LoVo (cell line): ENCODE data around the gene NDUFA8.

Experiments
- DNase-seq: peaks from one replicate; pipeline ENCODE4 v3.0.0-alpha.2; 2016; ENCODE audit warnings: low spot score

NDUFA8 gene

DNA sequence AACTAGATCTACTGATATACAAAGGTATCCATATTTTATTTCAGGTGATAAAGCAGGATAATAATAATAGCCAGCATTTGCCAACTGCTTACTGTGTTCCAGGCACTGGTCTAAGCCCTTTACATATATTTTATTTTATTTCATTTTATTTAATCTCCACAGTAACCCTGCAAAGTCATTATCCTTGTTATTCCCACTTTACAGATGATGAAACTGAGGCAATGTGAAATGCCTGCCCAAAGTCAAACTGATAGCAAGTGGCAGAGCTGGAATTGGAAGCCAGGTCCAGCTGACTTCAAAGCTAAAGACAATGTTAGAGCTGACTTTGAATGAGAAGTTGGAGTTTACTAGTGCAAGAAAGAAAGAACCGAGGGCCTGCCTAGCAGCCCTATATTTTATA is 25.0 kb upstream of the NDUFA8 start:
- no peak for DNase-seq

DNA sequence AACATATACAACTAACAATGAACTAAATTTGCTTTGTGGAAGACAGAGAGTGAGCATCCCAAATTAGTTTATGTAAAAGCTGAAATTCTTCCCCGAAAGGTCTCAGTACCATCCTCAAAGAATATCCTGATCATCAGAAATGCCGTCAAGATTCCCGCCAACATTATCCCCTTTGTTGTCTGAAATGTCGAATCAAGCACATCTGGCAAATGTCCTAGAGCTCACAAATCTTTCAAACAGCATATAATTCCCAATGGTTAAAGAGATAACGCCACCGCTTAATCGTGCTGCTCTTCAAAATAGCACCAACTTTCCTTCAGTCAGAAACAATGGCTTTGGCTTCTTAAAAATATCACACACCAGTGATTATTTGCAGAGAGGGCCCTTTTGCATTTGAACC is 23.9 kb upstream of the NDUFA8 start:
- no peak for DNase-seq

DNA sequence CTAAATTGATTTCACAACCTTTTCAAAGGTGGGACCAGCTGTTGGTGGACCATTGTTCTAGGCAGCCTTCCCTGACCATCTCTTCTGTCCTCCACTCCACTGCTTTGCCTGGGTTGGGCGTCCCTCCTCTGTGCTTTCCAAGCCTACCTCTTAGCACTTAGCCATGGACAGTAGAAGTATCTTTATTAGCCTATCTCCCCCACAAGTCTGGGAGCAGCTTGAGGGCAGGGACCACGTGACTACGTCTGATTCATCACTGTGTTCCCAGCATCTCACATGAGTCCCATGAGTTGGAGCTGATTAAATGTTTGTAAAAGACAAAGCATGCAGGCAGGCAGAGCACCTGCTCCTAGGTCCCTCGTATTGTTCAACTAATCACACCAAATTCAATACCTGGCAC is 21.1 kb upstream of the NDUFA8 start:
- no peak for DNase-seq

DNA sequence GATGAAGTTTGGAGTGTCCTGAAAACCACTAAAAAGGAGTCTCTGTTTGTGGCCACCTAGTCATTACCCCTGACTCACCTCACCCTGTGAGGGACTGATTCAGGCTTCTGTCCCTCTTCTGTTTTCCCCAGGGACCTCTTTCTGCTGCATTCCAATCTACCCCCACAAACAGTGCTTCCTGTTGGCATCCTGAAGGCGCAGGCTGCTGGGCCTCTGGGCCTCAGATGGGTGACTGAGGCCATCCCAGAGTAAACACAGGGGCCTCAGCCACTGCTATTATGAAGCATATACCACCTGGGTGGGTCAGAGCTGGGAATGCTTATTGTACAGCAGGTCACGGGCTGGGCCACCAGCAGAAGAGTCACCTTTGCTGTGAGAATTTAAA is 20.1 kb upstream of the NDUFA8 start:
- no peak for DNase-seq

DNA sequence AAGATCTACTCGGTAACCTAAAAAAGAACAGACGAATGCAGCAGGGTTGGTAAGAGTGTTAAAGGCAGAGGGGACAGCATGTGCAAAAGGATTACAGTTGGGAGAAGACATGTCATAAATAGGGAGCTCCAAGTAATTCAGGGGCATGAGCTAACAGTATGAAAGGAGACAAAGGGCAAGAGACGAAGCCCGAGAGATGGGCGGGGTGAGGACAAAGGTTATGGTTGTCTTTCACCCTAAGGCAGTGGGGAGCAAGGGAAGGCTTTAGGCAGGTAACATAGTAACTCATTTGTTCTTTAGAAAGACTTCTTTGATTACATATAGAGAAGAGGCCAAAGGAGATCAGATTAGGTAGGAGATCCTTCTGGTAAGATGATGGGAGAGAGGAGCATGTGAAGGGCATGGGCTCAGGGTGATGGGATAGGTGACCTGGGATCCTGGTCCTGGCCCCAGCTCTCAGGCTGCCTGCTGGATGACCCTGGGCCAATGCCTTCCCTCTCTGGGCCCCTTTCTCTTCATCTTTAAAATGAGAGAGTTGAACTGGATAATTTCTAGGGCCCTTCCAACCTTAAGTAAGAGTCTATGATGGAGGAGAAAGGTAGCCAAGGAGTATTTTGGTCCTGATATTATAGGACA is 19.6 kb upstream of the NDUFA8 start:
- DNase-seq: peak; percentile 32

DNA sequence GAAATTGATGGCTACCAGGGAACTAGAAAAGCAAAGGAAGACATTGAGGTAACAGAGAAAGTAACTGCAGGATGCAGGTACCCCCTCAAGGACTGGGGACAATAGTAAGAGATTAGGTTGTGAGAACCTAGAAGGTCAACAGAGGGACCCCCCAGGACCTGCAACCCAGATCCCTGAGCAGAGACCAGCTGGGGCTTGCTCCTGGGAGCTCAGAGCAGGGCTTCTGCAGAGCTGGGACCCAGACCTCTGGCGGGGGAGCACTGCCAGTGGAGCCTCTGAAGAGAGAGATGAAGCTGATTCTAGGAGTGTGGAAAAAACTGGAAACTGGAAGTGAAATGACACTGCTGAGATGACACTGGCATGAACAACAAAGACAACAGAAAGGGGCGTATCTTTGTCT is 17.3 kb upstream of the NDUFA8 start:
- DNase-seq: no peak

DNA sequence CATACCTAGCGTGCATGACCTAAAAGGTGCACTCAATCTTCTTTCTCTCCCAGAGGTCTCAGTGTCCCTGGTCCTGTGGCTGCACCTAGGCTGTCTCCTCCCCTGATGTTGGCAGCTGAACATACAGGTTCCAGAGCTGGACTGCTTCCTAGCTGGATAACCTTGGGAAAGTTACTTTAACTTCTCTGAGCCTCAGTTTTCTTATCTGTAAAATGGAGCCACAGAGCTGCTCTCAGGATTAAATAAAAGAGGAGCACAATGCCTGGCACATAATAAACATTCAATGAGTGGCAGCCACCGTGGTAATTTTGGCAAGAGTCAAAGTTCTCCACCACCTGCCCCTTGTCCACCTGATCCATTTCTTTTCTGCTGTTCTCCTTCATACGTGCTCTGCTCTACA is 14.1 kb upstream of the NDUFA8 start:
- no peak for DNase-seq

DNA sequence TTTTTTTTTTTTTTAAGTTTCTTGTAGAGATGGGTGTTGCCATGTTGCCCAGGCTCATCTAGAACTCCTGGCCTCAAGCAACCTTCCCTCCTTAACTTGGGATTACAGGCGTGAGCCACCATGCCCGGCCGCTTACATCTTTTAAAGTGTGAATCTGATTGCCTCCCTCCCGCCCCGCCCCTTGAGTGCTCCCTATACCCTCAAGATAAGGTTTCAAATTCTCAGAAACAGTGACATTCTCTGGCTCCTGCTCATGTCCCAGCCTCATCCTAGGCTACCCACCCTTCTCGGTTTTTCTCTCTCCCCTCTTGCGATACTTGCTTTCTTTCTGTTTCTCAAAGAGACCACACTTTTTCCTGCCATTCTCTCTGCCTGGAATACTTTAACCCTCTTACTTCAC is 12.6 kb upstream of the NDUFA8 start:
- no peak for DNase-seq

DNA sequence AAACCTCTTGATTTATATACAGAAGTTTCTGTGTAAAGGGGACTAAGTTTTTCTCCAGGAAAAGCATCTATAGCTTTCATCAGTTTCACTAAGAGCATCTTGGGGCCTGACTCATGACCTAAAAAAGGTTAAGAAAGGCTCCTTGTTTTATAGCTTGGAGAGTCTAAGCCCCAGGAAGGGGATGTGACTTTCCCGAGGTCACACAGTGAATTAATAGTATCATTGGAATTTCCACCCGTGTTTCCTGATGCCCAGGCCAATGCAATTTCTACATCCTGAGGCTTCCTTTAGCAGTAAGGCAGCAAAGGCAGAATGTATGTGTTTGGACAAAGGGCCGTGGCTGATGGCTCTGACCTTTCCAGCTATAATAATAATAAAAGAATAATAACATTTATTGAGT is 8.8 kb upstream of the NDUFA8 start:
- DNase-seq: no peak

DNA sequence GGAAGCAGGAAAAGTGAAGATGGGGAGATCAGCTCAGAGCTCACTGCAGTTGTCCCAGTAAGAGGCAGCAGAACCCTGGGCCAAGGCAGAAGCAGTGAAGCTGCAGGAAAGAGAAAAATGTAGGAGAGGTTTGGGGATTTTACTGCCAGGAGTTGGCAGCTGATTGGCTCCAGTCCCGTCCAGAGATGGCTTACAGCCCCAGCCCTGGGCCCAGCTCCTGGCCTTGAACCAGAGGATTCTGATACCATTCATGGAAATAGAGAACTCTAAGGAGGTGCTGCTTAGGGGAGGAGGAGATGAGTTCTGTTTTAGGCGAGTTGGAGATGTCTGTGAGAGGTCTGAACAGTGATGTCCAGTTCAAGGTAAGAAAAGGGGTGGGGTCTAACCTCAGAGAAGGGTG is 4.7 kb upstream of the NDUFA8 start:
- DNase-seq: no peak

DNA sequence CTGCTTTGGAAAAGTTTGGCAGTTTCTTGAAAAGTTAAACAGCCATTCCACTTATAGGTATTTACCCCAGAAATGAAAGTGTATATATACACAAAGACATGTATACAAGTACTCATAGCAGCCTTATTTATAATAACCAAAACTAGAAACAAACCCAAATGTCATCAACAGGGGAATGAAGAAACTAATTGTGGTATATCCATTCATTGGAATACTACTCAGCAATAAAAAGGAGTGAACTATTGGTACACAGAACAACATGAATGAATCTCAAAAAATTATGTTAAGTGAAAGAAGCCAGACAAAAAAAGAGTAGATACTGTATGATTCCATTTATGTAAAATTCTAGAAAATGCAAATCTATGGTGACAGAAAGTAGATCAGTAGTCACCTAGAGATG is 2.8 kb upstream of the NDUFA8 start:
- DNase-seq: no peak

DNA sequence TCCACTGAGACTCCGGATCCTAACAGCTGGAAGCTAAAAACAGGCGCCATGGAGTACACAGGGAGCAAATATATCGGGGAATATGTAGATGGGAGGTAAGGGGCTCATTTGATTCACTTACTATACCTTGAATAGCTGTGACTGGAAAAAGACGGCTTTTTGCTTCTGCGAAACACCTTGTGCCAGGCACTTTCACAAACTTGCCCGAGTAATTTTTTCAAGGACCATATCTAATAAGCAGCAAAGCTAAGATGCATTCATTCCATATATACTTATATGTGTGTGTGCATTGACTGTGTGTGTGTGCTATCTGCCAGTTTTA is 307 bp upstream of the NDUFA8 start:
- DNase-seq: no peak

DNA sequence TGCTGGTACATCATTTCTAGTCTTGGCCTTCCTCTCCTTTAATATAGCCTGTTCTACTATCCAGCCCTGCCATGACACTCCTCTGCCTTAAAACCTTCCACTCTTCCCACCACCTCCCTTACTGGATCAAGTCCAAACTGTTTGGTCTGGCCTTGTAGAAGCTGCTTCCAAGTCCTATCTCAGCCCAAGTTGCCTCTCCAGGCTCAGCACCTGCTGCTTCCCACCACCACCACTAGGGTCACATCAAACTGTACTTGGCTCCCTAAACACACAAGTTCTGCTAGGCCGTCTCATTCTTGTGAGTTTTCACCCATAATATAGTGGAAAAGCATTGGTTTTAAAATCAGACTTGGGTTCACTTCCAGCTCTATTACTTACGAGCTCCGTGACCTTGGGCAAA is 1.4 kb downstream of the NDUFA8 start:
- DNase-seq: peak; percentile 39

DNA sequence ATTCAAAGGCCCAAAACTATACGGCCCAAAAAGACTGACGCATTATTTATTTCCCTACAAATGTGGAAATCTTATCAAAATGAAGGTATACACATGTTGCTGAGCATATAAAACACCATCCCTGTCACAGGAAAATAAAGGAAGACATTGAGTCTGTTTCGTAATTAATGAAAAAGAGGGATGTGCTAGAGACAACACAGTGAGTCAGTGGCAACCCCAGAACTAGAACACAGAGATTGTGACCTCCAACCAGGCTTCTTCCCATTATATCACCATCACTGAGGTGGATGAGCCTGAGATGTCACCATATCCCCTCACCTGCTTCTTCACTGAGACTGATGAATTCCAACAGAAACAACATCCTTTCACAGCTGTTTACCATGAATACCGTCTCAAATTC is 3.8 kb downstream of the NDUFA8 start:
- no peak for DNase-seq

DNA sequence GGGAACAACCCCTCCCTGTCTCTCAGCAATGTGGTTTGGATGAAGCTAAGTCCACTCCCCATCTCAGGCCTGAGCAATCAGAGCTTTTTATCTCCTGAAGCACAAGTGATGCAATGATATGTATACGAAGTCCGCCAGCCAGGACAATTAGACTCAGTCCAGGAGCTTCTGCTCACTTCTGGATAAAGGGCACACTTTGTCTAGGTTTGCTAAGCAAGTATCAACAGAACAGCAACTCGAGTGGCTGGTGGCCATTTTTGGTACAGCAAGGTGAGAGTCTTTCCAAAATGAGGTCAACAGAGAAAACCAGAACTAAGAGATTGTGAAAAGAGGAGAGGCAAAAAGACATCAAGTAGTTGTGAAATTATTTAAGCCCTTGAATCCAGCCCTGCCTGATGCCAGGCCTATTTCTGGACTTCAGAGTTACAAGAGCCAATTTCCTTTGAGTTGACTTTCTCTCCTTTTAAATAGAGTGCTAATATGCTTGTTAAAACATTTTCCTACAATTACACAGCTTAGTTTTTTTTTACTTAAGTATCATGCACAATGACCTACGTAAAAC is 8.2 kb downstream of the NDUFA8 start:
- no peak for DNase-seq

DNA sequence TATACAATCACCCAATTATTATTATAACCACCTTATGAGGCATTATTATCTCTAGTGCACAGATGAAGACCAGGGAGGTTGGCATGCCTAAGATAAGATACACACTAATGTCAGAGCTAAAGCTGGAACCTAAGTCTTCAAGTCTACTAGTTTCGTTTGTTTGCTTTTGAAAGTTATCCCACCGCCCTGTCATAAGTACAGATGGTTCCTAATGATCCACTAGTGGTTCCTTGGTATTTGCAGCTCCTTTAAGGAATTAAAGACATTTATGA is 14.1 kb downstream of the NDUFA8 start:
- DNase-seq: no peak

DNA sequence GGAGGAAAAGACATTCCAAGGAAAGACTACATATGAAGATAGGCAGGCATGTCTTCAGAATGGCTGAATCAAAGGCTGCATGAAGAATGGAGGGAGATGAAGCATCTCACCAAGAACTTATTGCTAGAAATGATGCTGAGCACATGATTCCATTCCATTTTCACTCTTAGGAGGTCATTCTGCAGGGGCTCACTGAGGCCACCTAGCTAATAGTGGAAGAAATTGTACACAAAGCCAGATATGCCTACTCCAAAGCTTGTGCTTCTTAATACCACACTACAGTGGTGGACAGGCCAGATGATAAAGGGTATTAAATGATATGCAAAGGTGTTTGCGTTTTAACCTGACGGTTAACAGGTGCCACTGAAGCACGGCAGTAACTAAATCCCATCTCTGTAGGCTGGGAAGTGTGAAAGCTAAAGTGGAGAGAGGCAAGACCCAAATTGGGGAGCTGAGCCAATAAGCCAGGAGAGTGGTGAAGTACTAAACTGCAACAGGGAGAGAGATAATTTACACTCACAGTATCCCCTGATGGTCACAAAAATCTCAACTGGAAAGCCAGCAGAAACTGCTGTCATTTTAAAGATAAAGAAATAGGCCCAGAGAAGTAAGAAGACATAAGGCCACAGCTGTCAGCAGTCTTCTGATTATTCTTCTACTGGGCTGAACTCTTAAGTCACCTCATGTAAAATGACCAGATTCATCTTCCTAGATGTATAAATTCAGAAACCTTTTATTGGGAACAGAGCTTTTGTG is 14.6 kb downstream of the NDUFA8 start:
- DNase-seq: no peak

DNA sequence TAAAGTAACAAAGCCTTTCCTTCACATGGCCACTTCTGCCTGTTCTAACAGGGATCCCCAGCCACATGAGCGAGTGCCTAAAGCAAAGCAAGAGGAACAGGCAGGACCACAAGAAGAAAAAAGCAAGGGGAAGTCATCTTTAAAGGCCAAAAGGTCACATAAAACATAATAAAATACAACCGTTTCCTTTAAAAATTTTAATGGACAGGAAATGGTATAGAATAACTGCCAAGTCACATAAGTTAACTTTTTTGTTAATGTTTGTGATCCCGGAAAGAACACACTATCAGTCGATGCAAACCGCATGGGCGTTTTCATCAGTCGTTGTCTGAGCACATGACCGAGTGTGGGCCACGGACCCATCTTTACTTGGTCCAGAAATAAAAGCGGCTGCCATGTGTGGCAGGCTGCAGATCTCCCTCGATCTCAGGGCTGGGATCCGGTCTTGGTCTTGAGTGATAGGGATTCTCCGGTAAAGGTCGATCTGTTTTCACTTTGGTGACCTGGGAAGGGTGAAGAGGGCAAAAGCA is 15.6 kb downstream of the NDUFA8 start:
- DNase-seq: no peak

DNA sequence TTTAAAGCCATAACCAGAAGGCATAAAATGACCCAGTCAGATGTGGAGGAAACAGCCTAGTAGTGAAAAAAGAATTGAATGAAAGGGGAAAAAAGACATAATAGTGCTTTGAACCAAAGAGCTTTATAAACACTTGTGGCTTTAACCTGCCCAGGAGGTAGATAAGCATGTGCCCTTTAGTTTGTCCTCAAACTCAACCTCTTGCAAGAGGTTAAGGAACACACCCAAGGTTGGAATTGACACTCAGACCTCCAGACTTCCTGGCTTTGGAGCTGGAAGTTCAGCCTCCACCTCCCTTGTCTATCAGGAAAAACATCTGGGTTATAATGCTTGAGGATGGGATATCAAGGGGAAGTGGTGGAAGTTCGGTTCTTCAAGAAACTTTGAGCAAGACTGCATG is 16.3 kb downstream of the NDUFA8 start:
- DNase-seq: no peak

DNA sequence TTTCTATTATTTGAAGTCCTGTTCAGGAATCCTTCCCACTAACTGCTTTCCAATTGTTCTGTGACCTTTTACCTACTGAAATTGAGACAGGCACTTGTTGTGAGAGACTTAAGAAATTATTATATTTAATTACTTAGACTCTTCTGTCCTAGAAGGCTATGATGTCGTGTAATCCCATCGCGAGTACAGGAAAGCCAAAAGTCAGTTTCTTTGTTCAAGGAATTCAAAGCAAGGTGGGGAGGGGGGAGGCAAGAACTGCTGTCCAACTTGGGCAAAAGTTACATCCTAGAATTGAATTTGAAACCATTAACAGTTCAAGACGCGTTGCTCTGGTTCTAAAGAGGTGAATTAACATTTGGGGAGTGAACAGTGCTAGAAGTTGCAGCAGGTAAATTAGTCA is 17.9 kb downstream of the NDUFA8 start:
- DNase-seq: no peak

DNA sequence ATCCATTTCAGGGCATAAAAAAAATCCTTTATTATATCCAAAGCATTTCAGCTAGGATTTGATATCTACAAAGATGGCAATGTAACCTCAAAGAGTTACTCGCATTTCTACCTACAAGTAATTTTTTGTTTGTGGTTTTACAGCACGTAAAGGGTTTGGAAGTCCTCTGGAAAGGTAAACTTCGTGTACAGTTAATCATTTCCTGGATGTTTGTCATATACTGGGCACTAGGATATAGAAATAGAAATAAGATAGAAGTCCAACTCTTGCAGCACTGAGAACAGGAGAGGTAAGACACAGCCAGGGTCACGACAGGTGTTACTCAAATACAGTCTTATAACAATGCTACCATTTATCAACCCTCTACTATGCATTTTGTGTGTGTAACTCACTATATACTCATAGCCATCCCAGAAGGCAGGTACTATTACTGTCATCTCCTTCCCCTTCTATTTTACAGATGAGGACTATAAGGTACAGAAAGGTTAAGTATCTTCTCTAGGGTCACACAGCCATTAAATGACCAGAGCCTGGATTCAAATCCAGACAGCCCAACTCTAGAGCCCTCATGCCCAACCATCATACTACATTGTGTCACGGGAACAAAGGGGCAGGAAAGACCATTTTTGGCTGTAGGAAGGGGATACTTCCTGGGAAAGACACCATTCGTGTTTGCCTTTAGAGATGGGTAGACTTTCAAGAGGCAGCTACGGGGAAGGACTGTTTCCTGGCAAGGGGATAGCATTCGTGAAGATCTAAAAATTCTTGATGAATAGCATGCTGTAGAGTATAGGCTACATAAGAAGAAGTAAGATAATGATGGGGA is 19.0 kb downstream of the NDUFA8 start:
- DNase-seq: no peak

DNA sequence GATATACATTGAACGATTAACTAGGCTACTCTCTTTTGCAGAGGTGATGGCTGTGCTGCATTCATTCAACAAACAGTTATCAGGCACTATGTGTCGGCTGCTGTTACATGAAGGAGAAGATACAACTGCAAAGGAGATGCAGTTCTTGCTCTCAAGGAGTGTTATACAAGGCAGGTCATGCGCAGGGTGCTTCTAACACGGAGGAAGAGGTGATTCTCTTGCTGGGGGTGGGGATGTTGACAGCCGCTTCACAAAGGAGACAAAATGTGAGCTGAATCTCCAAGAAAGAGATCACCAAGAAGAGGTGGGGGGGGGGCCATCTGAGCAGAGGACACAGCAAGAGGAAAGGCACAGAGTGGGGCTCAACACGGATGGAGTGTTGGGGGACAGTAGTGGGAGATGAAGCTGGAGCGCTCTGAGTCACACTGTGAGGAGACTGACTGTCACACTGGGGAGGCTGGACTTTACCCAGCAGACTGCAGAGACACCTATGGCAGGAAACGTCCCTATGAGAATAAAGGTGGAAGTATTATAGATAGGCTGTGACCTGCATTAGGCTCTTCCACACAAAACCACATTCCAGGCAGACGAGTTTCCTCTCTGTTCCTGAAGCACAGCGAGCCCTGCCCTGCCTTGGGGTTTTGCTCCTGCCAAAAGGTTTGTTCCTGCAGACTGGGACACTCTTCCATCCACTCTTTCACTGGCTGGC is 20.9 kb downstream of the NDUFA8 start:
- no peak for DNase-seq

DNA sequence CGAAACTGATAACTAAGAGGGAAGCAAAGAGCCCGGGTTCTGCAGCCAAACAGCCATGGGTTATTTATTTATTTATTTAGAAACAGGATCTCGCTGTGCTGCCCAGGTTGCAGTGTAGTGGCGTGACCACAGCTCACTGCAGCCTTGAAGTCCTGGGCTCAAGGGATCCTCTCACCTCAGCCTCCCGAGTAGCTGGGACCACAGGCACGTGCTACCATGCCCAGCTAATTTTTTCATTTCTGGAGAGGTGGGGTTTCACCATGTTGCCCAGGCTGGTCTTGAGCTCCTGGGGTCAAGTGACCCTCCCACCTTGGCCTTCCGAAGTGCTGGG is 24.1 kb downstream of the NDUFA8 start:
- no peak for DNase-seq
